K562 (cell line): ENCODE measurements around the gene LRIT3. TPM values are rescaled to one million over a fixed set of nuclear protein-coding genes. Genes with fewer than 3 reads are reported as not detected.

ENCODE experiments used
- ARID1B ChIP-seq: fragments of 450-650 bp; IDR thresholded peaks from 2 replicates; pipeline ENCODE4 v1.6.1; 2016; ENCODE audit warnings: antibody characterized with exemption, mild to moderate bottlenecking, inconsistent platforms
- ATF7 ChIP-seq: fragments of 450-650 bp; IDR thresholded peaks from 2 replicates; pipeline ENCODE4 v1.7.1; 2014; ENCODE audit warnings: mild to moderate bottlenecking, moderate library complexity
- CEBPG ChIP-seq, 3 experiments: fragments of 200-800 bp in 1 of 3; sonication (Bioruptor generic) in 1 of 3; sonication (generic) in 1 of 3; formaldehyde crosslinking in 1 of 3; IDR thresholded peaks in 2 of 3; conservative IDR thresholded peaks in 1 of 3; 2 replicates each; pipeline versions ENCODE4 v1.6.1 to v1.8.0; 2016 to 2022; ENCODE audit warnings: missing compliant biosample characterization in 2 of 3, missing genetic modification characterization in 2 of 3, mild to moderate bottlenecking in 1 of 3, missing genetic modification reagents in 1 of 3
- CREB1 ChIP-seq, 2 experiments: sonication (generic) in 1 of 2; formaldehyde crosslinking in 1 of 2; IDR thresholded peaks; 2 replicates each; pipeline versions ENCODE4 v1.6.1 to v1.8.0; 2012 to 2022; ENCODE audit warnings: inconsistent platforms in 1 of 2, mild to moderate bottlenecking in 1 of 2, missing genetic modification reagents in 1 of 2, moderate library complexity in 1 of 2
- CTCF ChIP-seq, 3 experiments: IDR thresholded peaks in 2 of 3; conservative IDR thresholded peaks in 1 of 3; 2 replicates each; pipeline ENCODE4 v1.5.1; 2011 to 2012; ENCODE audit warnings: low read length in 3 of 3, mild to moderate bottlenecking in 3 of 3, control low read depth in 2 of 3, improper control_type of control experiment in 1 of 3, inconsistent platforms in 1 of 3, low read depth in 1 of 3, mixed read lengths in 1 of 3, moderate library complexity in 1 of 3; ENCODE audit not compliant: insufficient read depth in 2 of 3
- DACH1 ChIP-seq: fragments of 450-650 bp; IDR thresholded peaks from 2 replicates; pipeline ENCODE4 v1.6.1; 2018; ENCODE audit not compliant: partially characterized antibody
- FOXK1 ChIP-seq: sonication (generic); formaldehyde crosslinking; IDR thresholded peaks from 2 replicates; pipeline ENCODE4 v1.8.0; 2022; ENCODE audit warnings: missing genetic modification reagents, mild to moderate bottlenecking, borderline replicate concordance
- GABPA ChIP-seq: fragments of 200-800 bp; sonication (Bioruptor generic); conservative IDR thresholded peaks from 2 replicates; pipeline ENCODE4 v1.6.1; 2016; ENCODE audit warnings: low read depth, missing genetic modification characterization, missing compliant biosample characterization
- GMEB1 ChIP-seq: fragments of 250-450 bp; sonication (Bioruptor Pico); IDR thresholded peaks from 2 replicates; pipeline ENCODE4 v1.4.0; 2020; ENCODE audit warnings: mild to moderate bottlenecking
- HDAC8 ChIP-seq: fragments of 450-650 bp; IDR thresholded peaks from 2 replicates; pipeline ENCODE4 v1.6.1; 2016; ENCODE audit warnings: mild to moderate bottlenecking, missing genetic modification characterization, moderate library complexity, missing compliant biosample characterization
- KLF6 ChIP-seq: fragments of 250-450 bp; sonication (Bioruptor Pico); IDR thresholded peaks from 2 replicates; pipeline ENCODE4 v1.4.0; 2020; ENCODE audit warnings: mild to moderate bottlenecking, moderate library complexity, borderline replicate concordance
- L3MBTL2 ChIP-seq: fragments of 450-650 bp; IDR thresholded peaks from 2 replicates; pipeline ENCODE4 v1.6.1; 2016; ENCODE audit warnings: mild to moderate bottlenecking, moderate library complexity
- LEF1 ChIP-seq: fragments of 450-650 bp; IDR thresholded peaks from 2 replicates; pipeline ENCODE4 v1.6.1; 2016; ENCODE audit warnings: mild to moderate bottlenecking
- MCM7 ChIP-seq, 2 experiments: fragments of 450-650 bp; IDR thresholded peaks; 2 replicates each; pipeline ENCODE4 v1.6.1; 2016 to 2018
- NCOA6 ChIP-seq: fragments of 450-650 bp; IDR thresholded peaks from 2 replicates; pipeline ENCODE4 v1.6.1; 2017; ENCODE audit warnings: mild to moderate bottlenecking
- PURB ChIP-seq: sonication (generic); formaldehyde crosslinking; IDR thresholded peaks from 2 replicates; pipeline ENCODE4 v1.9.0; 2021; ENCODE audit warnings: low read depth, mild to moderate bottlenecking, missing genetic modification reagents
- SETDB1 ChIP-seq: IDR thresholded peaks from one replicate; pipeline ENCODE4 v1.6.1; 2012; ENCODE audit warnings: low read length, control low read depth, inconsistent platforms
- ZBTB5 ChIP-seq: fragments of 450-650 bp; IDR thresholded peaks from 2 replicates; pipeline ENCODE4 v1.6.1; 2017; ENCODE audit warnings: antibody characterized with exemption
- ZFX ChIP-seq: sonication (generic); formaldehyde crosslinking; IDR thresholded peaks from 2 replicates; pipeline ENCODE4 v1.8.0; 2022; ENCODE audit warnings: mild to moderate bottlenecking, missing genetic modification reagents, moderate library complexity
- ZNF263 ChIP-seq: sonication (generic); formaldehyde crosslinking; IDR thresholded peaks from 2 replicates; pipeline ENCODE4 v1.8.0; 2022; ENCODE audit warnings: mild to moderate bottlenecking, missing genetic modification reagents, borderline replicate concordance
- ZNF398 ChIP-seq: fragments of 250-450 bp; sonication (Bioruptor Pico); IDR thresholded peaks from 2 replicates; pipeline ENCODE4 v1.8.0; 2021; ENCODE audit warnings: moderate library complexity, mild to moderate bottlenecking, inconsistent platforms
- ZNF75A ChIP-seq: fragments of 450-650 bp; formaldehyde crosslinking; IDR thresholded peaks from 2 replicates; pipeline ENCODE4 v1.4.0; 2020; ENCODE audit warnings: mild to moderate bottlenecking
- ZNF830 ChIP-seq: fragments of 250-450 bp; sonication (Bioruptor Pico); IDR thresholded peaks from 2 replicates; pipeline ENCODE4 v1.5.0; 2021; ENCODE audit warnings: mild to moderate bottlenecking
- polyA plus RNA-seq, 8 experiments: library from polyadenylated mRNA; depleted of rRNA in 4 of 8; stranded (reverse) in 5 of 8; unstranded in 3 of 8; fragments of >200 nt; fragmentation: Nextera tagmentation in 2 of 8; fragmentation: Illumina TruSeq in 1 of 8; extraction: Ambion mirVana in 2 of 8; extraction: Trizol in 1 of 8; gene quantifications; 2 replicates each; pipeline versions ENCODE4 v1.2.1 to v1.2.3, GENCODE V29; 2011 to 2014; ENCODE audit warnings: inconsistent platforms in 1 of 8, missing spikeins in 1 of 8
- total RNA-seq, 7 experiments: library from RNA; depleted of rRNA in 6 of 7; stranded (reverse); fragments of >200 nt in 6 of 7; fragmentation: Illumina TruSeq in 2 of 7; extraction: Trizol in 2 of 7; gene quantifications; 2 replicates each; pipeline versions ENCODE4 v1.2.1 to v1.2.3, GENCODE V29; 2011 to 2021; ENCODE audit warnings: low replicate concordance in 1 of 7

LRIT3 gene
- total and polyA plus RNA-seq, 9 of the 15 experiments (the other 6 are each of a cell fraction or from before 2014, with no cell fraction given): 0.04 to 0.10 (median 0.04) TPM; not detected in 4

GRCh38 chr4:109872065-109872464 lies 24.2 kb downstream of the LRIT3 start (continued):
- TF ChIP-seq GMEB1 (CRISPR knock-in tag): no peak
- peak; percentile 43; the same call in 1 of the 2 replicates for TF ChIP-seq KLF6
- no peak for TF ChIP-seq ZNF398 (CRISPR knock-in tag)
- TF ChIP-seq CEBPG (CRISPR knock-in tag; IDR thresholded peaks at IDR 0.05): no peak
- TF ChIP-seq CEBPG (tag; conservative IDR thresholded peaks at IDR 0.05 in 1 of 2, IDR thresholded peaks at IDR 0.05 in 1 of 2): no peak
- TF ChIP-seq MCM7 (IDR thresholded peaks at IDR 0.05): no peak
- TF ChIP-seq ZNF263 (CRISPR knock-in tag): no peak
- peak; percentile 29; the same call in 1 of the 2 replicates for TF ChIP-seq L3MBTL2
- no peak for TF ChIP-seq ZFX
- TF ChIP-seq ZBTB5: no peak
- TF ChIP-seq ZNF75A (CRISPR knock-in tag): no peak
- TF ChIP-seq FOXK1 (CRISPR knock-in tag): no peak
- no peak for TF ChIP-seq NCOA6
- TF ChIP-seq ATF7: no peak
- no peak for TF ChIP-seq CTCF (IDR thresholded peaks at IDR 0.05 in 2 of 3, conservative IDR thresholded peaks at IDR 0.05 in 1 of 3; ENCODE audit: insufficient read depth in 2 of 3, low read depth in 1 of 3, low read length in 3 of 3)
- TF ChIP-seq GABPA (tag): peak; percentile 46; the same call in 1 of the 2 replicates
- no peak for TF ChIP-seq SETDB1
- no peak for TF ChIP-seq LEF1
- no peak for TF ChIP-seq ARID1B
- no peak for TF ChIP-seq DACH1
- TF ChIP-seq HDAC8: no peak
- TF ChIP-seq PURB: no peak
- TF ChIP-seq CREB1 (IDR thresholded peaks at IDR 0.05): no peak
- TF ChIP-seq CREB1 (CRISPR knock-in tag; IDR thresholded peaks at IDR 0.05): no peak
- TF ChIP-seq ZNF830: no peak
